GM23338 (cell line): ENCODE measurements around the gene CARMIL1. TPM values are rescaled to one million over a fixed set of nuclear protein-coding genes. Genes with fewer than 3 reads are reported as not detected.

ENCODE experiments used
- ATAC-seq: fragments of 200-7000 bp; cut with Tn5 transposase; 3 replicates; pipeline ENCODE4 v1.9.1; 2020
- DNase-seq: peaks from one replicate; pipeline ENCODE4 v3.0.0-alpha.2; 2015; ENCODE audit warnings: low spot score
- H2AFZ ChIP-seq: fragments of 200-600 bp; sonication (generic); 2 replicates; pipeline ENCODE4 v1.8.0; 2016; ENCODE audit warnings: antibody characterized with exemption, mild to moderate bottlenecking, moderate library complexity
- H3F3A ChIP-seq: fragments of 200-600 bp; sonication (generic); replicated peaks from 2 replicates; pipeline ENCODE4 v1.8.0; 2017; ENCODE audit warnings: antibody characterized with exemption, mixed run types, low read depth
- H3K27ac ChIP-seq: fragments of 200-600 bp; sonication (generic); 2 replicates; pipeline ENCODE4 v1.6.1; 2016; ENCODE audit warnings: low read depth
- H3K27me3 ChIP-seq: fragments of 200-600 bp; sonication (generic); 2 replicates; pipeline ENCODE4 v1.8.0; 2016; ENCODE audit warnings: mild to moderate bottlenecking, mixed run types, moderate library complexity; ENCODE audit not compliant: insufficient read depth
- H3K36me3 ChIP-seq: fragments of 200-600 bp; sonication (generic); 2 replicates; pipeline ENCODE4 v1.8.0; 2016; ENCODE audit warnings: mild to moderate bottlenecking; ENCODE audit not compliant: insufficient read depth
- H3K4me1 ChIP-seq: fragments of 200-600 bp; sonication (generic); 2 replicates; pipeline ENCODE4 v1.8.0; 2016; ENCODE audit warnings: mild to moderate bottlenecking, moderate library complexity; ENCODE audit not compliant: insufficient read depth
- H3K4me2 ChIP-seq: fragments of 200-600 bp; sonication (generic); 2 replicates; pipeline ENCODE4 v1.7.1; 2017; ENCODE audit warnings: mixed run types
- H3K4me3 ChIP-seq: fragments of 200-600 bp; sonication (generic); 2 replicates; pipeline ENCODE4 v1.6.1; 2016; ENCODE audit warnings: mixed run types
- H3K79me2 ChIP-seq: fragments of 200-600 bp; sonication (generic); replicated peaks from 2 replicates; pipeline ENCODE4 v1.8.0; 2017; ENCODE audit warnings: mild to moderate bottlenecking; ENCODE audit not compliant: insufficient read depth
- H3K9me2 ChIP-seq: fragments of 200-600 bp; sonication (generic); 2 replicates; pipeline ENCODE4 v1.8.0; 2017; ENCODE audit not compliant: insufficient read depth
- H4K20me1 ChIP-seq: fragments of 200-600 bp; sonication (generic); replicated peaks from 2 replicates; pipeline ENCODE4 v1.8.0; 2017; ENCODE audit warnings: mild to moderate bottlenecking; ENCODE audit not compliant: insufficient read depth
- H3K27ac Mint-ChIP-seq: 2 replicates; pipeline ENCODE4 v1.8.0; 2020; ENCODE audit warnings: inconsistent platforms, mild to moderate bottlenecking, moderate library complexity, mixed read lengths
- H3K27me3 Mint-ChIP-seq: 3 replicates; pipeline ENCODE4 v1.8.0; 2022; ENCODE audit warnings: low read depth, mild to moderate bottlenecking, moderate library complexity, mixed read lengths, inconsistent platforms; ENCODE audit not compliant: insufficient read depth, poor library complexity
- H3K36me3 Mint-ChIP-seq: 3 replicates; pipeline ENCODE4 v1.8.0; 2021; ENCODE audit warnings: low read depth, mild to moderate bottlenecking, inconsistent platforms, moderate library complexity, mixed read lengths
- H3K4me1 Mint-ChIP-seq: 3 replicates; pipeline ENCODE4 v1.8.0; 2020; ENCODE audit warnings: mild to moderate bottlenecking, inconsistent platforms, mixed read lengths
- H3K4me3 Mint-ChIP-seq: 3 replicates; pipeline ENCODE4 v1.8.0; 2021; ENCODE audit warnings: moderate library complexity, mild to moderate bottlenecking, inconsistent platforms, mixed read lengths
- H3K9me3 Mint-ChIP-seq: 3 replicates; pipeline ENCODE4 v1.8.0; 2020; ENCODE audit warnings: moderate library complexity, mild to moderate bottlenecking, inconsistent platforms, mixed read lengths
- CTCF ChIP-seq, 2 experiments: fragments of 200-600 bp in 1 of 2; sonication (generic) in 1 of 2; conservative IDR thresholded peaks; 2 replicates each; pipeline versions ENCODE4 v1.5.1 to v1.6.1; 2016 to 2017; ENCODE audit warnings: antibody characterized with exemption in 2 of 2, low read depth in 2 of 2, mild to moderate bottlenecking in 2 of 2, moderate library complexity in 1 of 2
- ETS1 ChIP-seq: IDR thresholded peaks from 2 replicates; pipeline ENCODE4 v1.6.1; 2016; ENCODE audit warnings: antibody characterized with exemption
- EZH2phosphoT487 ChIP-seq: fragments of 200-600 bp; sonication (generic); IDR thresholded peaks from one replicate; pipeline ENCODE4 v1.8.1; 2018; ENCODE audit warnings: antibody characterized with exemption; ENCODE audit not compliant: unreplicated experiment
- NANOG ChIP-seq: IDR thresholded peaks from 2 replicates; pipeline ENCODE4 v1.6.1; 2016; ENCODE audit warnings: antibody characterized with exemption, borderline replicate concordance
- POLR2AphosphoS5 ChIP-seq: IDR thresholded peaks from 2 replicates; pipeline ENCODE4 v1.6.1; 2016; ENCODE audit warnings: antibody characterized with exemption, low read depth
- STAT1 ChIP-seq: IDR thresholded peaks from one replicate; pipeline ENCODE4 v1.6.1; 2016; ENCODE audit warnings: antibody characterized with exemption; ENCODE audit not compliant: unreplicated experiment
- ZNF114 ChIP-seq: fragments of 250-450 bp; sonication (Bioruptor Pico); IDR thresholded peaks from 2 replicates; pipeline ENCODE4 v1.5.0; 2020; ENCODE audit warnings: mild to moderate bottlenecking, moderate library complexity
- ZNF331 ChIP-seq: fragments of 250-450 bp; sonication (Bioruptor Pico); IDR thresholded peaks from 2 replicates; pipeline ENCODE4 v1.5.0; 2020; ENCODE audit warnings: low read depth, mild to moderate bottlenecking, moderate library complexity
- ZNF462 ChIP-seq: fragments of 250-450 bp; sonication (Bioruptor Pico); IDR thresholded peaks from 2 replicates; pipeline ENCODE4 v1.5.0; 2020; ENCODE audit warnings: mild to moderate bottlenecking, moderate library complexity
- polyA plus RNA-seq: library from polyadenylated mRNA; unstranded; fragments of >200 nt; fragmentation: Nextera tagmentation; extraction: Ambion mirVana; gene quantifications from 2 replicates; pipeline ENCODE4 v1.2.1, GENCODE V29; 2016
- total RNA-seq: library from RNA; depleted of rRNA; stranded (reverse); fragments of >200 nt; shearing (Covaris generic); gene quantifications from 2 replicates; pipeline ENCODE4 v1.2.3, GENCODE V29; 2014

CARMIL1 gene
- total and polyA plus RNA-seq, 2 experiments from 2014 or later, result 43.2 to 66.9 TPM

- Histone ChIP-seq H3K4me1 (peaks cover 32% of the 10 kb centered on the region), H3K36me3 (no peaks in the 10 kb centered on the region), H2AFZ (no peak overlapping the region), H3F3A (no peaks in the 10 kb centered on the region), H3K4me3 (no peak overlapping the region), H4K20me1 (peaks cover 20% of the 10 kb centered on the region), H3K79me2 (peaks cover 100% of the 10 kb centered on the region), H3K9me2 (no peaks in the 10 kb centered on the region), H3K27ac (no peak overlapping the region), H3K4me2 (no peak overlapping the region), H3K27me3 (no peaks in the 10 kb centered on the region)
- Mint-ChIP-seq H3K36me3 (peaks cover 10% of the 10 kb centered on the region; the same call in 2 of the 3 replicates), H3K27ac (no peak overlapping the region), H3K4me3 (no peak overlapping the region), H3K9me3 (peaks cover 11% of the 10 kb centered on the region; the same call in 2 of the 3 replicates), H3K27me3 (no peaks in the 10 kb centered on the region), H3K4me1 (peaks cover 41% of the 10 kb centered on the region)
- no peak for ATAC-seq
- no peak for TF ChIP-seq ETS1
- no peak for TF ChIP-seq ZNF331
- TF ChIP-seq CTCF (conservative IDR thresholded peaks at IDR 0.05; ENCODE audit: low read depth in 2 of 2), result no peak
- TF ChIP-seq ZNF114 (CRISPR knock-in tag), result no peak
- DNase-seq, result no peak
Observed at GRCh38 chr6:25306379-25306778, 27.2 kb downstream of the CARMIL1 start.

- Histone ChIP-seq H3K4me3 (no peak overlapping the region), H3F3A (no peaks in the 10 kb centered on the region), H3K27ac (no peak overlapping the region), H3K4me2 (no peak overlapping the region), H3K4me1 (peaks cover 32% of the 10 kb centered on the region), H3K36me3 (no peaks in the 10 kb centered on the region), H3K79me2 (peaks cover 99% of the 10 kb centered on the region), H3K9me2 (no peaks in the 10 kb centered on the region), H2AFZ (no peak overlapping the region), H4K20me1 (peaks cover 21% of the 10 kb centered on the region), H3K27me3 (no peaks in the 10 kb centered on the region)
- H3K4me3 Mint-ChIP-seq, result no peak overlapping the region
- H3K4me1 Mint-ChIP-seq, result peaks cover 43% of the 10 kb centered on the region
- no peak for DNase-seq
- no peak overlapping the region for H3K27ac Mint-ChIP-seq
- peaks cover 10% of the 10 kb centered on the region; the same call in 2 of the 3 replicates for H3K36me3 Mint-ChIP-seq
- H3K27me3 Mint-ChIP-seq, result no peaks in the 10 kb centered on the region
- ATAC-seq, result no peak
- peaks cover 11% of the 10 kb centered on the region; the same call in 2 of the 3 replicates for H3K9me3 Mint-ChIP-seq
- no peak for TF ChIP-seq NANOG
- TF ChIP-seq ZNF114 (CRISPR knock-in tag), result no peak
- no peak for TF ChIP-seq EZH2phosphoT487
- TF ChIP-seq STAT1, result no peak
- no peak for TF ChIP-seq POLR2AphosphoS5
- no peak for TF ChIP-seq ETS1
- no peak for TF ChIP-seq ZNF462 (CRISPR knock-in tag)
Observed at GRCh38 chr6:25307805-25308494, 28.8 kb downstream of the CARMIL1 start.
